Colonic mucosa (tissue), 4 donors: ENCODE data around the gene HOXC13. TPM values are rescaled to one million over a fixed set of nuclear protein-coding genes. Genes with fewer than 3 reads are reported as not detected.

ENCODE experiments used
- DNase-seq: peaks from one replicate; pipeline ENCODE4 v3.0.0-alpha.2; 2020
- H3K27ac ChIP-seq: fragments of 200-600 bp; one replicate; pipeline ENCODE4 v1.8.0; 2021
- H3K27me3 ChIP-seq: fragments of 200-600 bp; one replicate; pipeline ENCODE4 v1.8.0; 2021
- H3K36me3 ChIP-seq: fragments of 200-600 bp; one replicate; pipeline ENCODE4 v1.8.0; 2021
- H3K4me1 ChIP-seq: fragments of 200-600 bp; one replicate; pipeline ENCODE4 v1.8.0; 2021; ENCODE audit warnings: mild to moderate bottlenecking
- H3K4me3 ChIP-seq: fragments of 200-600 bp; one replicate; pipeline ENCODE4 v1.8.0; 2021
- H3K9ac ChIP-seq, 2 donors: one replicate each; pipeline ENCODE4 v1.7.0; 2013; ENCODE audit warnings: control low read depth in 2 of 2, low read depth in 2 of 2, low read length in 2 of 2
- H3K9me3 ChIP-seq: fragments of 200-600 bp; one replicate; pipeline ENCODE4 v1.8.0; 2021
- intact Hi-C: fragments of 100-400 bp; cut with DNase I; formaldehyde crosslinking; loops from one replicate; pipeline ENCODE4 v1.14.1; 2022
- total RNA-seq, 2 donors: library from RNA; stranded (reverse); fragmentation: NEBNext Ultra II Directional in 1 of 2; extraction: Animal tissue kit (Norgen Biotek cat#: 25700) in 1 of 2; gene quantifications; one replicate each; pipeline ENCODE4 v1.2.1, GENCODE V29; 2021
- TF ChIP-seq, protein P1 (sequence below): fragments of 200-600 bp; IDR thresholded peaks from one replicate; pipeline ENCODE4 v1.8.0; 2022; ENCODE audit warnings: antibody characterized with exemption, mild to moderate bottlenecking
- donor health status: healthy.
- donor health status: DM: no; HTN: no; CAD: no.
- donor health status: DM: no; HTN: no; CAD: no.

Gene HOXC13
- total RNA-seq, 2 donors from 2014 or later: not detected

DNA sequence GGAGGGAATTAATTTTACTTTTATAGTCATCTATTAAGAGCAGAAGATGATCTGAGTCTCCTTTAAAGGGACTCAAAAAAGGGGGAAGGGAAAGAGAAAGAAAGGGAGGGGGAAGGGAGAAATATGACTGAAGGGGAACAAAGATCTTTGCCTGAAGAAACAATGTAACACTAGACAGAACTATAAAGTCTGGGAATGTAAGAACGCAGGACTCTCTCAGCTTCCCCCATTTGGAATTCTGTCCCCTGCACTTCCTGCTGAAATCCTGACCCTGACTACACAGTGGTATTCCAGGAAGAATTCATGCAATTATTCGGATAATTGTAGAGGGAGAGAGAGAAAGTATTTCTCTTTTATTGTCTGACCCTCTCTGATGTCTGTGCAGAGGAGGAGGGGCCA lies 25.7 kb downstream of the HOXC13 start:
- no peak for DNase-seq
- H3K27me3 ChIP-seq: peaks cover 100% of the 10 kb centered on the region
- no peaks in the 10 kb centered on the region for H3K4me1 ChIP-seq
- no peaks in the 10 kb centered on the region for H3K9me3 ChIP-seq
- TF ChIP-seq, protein P1, sequence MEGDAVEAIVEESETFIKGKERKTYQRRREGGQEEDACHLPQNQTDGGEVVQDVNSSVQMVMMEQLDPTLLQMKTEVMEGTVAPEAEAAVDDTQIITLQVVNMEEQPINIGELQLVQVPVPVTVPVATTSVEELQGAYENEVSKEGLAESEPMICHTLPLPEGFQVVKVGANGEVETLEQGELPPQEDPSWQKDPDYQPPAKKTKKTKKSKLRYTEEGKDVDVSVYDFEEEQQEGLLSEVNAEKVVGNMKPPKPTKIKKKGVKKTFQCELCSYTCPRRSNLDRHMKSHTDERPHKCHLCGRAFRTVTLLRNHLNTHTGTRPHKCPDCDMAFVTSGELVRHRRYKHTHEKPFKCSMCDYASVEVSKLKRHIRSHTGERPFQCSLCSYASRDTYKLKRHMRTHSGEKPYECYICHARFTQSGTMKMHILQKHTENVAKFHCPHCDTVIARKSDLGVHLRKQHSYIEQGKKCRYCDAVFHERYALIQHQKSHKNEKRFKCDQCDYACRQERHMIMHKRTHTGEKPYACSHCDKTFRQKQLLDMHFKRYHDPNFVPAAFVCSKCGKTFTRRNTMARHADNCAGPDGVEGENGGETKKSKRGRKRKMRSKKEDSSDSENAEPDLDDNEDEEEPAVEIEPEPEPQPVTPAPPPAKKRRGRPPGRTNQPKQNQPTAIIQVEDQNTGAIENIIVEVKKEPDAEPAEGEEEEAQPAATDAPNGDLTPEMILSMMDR: no peak
- no peak overlapping the region for H3K9ac ChIP-seq
- no peak overlapping the region for H3K4me3 ChIP-seq
- no peak overlapping the region for H3K27ac ChIP-seq
- no peaks in the 10 kb centered on the region for H3K36me3 ChIP-seq
- intact Hi-C loops: no loop called here

DNA sequence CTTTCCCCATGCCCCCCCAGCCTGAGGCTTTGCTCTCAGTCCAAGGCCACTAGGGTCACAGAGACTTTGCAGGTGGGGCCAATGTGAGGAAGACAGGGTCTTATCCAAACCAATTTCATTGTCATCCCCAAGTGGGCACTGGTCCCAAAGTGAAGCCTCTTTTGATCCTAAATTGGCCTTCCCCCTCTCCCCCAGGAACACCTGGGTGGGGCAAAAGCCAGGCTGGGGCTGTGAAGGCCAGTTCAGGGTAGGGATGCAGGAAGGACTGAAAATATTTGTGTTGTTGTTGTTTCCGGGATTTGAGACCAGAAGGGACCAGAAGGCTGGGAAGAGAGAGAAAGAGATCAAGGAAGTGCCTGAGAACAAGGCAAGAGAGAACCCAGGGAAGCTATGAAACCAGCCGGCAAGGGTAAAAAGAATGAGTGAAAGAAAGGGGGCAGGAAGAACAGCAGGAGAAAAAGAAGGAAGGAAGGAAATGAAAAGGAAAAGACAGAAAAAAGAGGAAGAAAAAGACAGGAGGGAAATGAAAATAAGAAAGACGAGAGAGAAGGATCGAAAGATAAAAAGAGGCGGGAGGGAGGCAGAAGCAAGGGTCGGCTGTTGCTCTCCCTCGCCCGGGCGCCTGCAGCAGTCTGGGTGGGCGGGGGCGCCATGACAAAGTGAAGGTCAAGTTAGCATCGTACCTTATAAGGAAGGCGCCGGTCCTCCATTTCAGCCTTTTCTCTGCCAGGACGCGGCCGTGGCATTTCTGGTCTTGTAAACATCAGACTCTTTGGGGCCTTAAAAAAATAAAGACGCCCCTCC lies 26.9 kb downstream of the HOXC13 start:
- no peak overlapping the region for H3K4me3 ChIP-seq
- H3K9ac ChIP-seq: peak overlapping the region in 1 of 2 donors; percentile 17
- DNase-seq: no peak
- no peaks in the 10 kb centered on the region for H3K9me3 ChIP-seq
- H3K36me3 ChIP-seq: no peaks in the 10 kb centered on the region
- no peak overlapping the region for H3K27ac ChIP-seq
- no peaks in the 10 kb centered on the region for H3K4me1 ChIP-seq
- TF ChIP-seq, protein P1: no peak
- intact Hi-C loops: no loop called here
- peaks cover 100% of the 10 kb centered on the region for H3K27me3 ChIP-seq

DNA sequence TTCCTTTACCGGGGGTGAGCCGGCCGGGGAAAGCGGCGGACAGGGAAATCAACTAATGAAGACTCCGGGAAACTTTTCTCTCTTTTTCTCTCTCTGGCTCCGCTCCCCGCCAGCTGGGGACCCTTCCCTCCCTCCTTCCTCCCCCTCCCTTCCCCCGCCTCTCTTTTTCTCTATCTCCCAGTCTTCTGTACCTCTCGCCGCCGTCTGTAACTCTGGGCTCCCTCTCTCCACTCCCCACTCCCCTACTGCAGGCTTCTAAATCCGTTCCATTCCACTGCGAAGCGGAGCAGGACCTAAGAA lies 27.4 kb downstream of the HOXC13 start:
- TF ChIP-seq, protein P1: no peak

DNA sequence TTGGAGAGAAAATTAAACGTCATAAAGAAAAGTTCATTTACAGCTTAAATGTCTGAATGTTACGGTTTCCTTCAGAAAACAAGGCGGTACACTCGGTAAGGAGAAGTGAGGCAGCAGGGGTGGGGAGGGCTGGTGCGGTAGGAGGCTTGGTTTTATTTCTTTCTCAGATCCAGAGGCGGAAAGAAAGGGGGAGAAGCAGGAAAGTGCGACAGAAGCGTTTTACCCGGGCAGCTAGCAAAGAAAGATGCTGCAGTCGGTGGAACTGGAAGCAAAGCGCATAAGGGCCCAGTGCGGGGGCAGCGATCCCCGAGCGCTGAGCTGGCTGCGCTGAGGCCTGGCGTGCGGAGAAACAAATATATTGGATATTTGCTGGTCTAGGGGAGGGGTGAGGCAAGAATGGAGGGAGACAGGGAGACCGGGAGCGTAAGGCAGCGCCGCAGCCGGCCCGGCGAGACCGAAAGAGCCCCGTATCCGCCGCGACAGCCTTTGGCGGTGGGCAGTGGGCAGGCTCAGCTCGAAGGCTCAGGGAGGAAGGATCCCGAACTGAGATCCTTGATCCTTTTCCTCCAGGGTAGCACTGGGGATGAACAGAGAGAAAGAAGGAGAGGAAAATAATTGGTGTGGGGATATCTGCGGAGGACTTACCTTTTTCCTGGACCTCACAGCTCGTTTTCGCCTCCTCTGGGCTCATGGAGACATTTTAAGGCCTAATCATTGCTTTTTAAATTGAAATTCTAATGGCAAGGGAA lies 27.9 kb downstream of the HOXC13 start:
- intact Hi-C loops: no loop called here
- H3K27me3 ChIP-seq: peaks cover 100% of the 10 kb centered on the region
- no peaks in the 10 kb centered on the region for H3K36me3 ChIP-seq
- H3K4me1 ChIP-seq: no peaks in the 10 kb centered on the region
- TF ChIP-seq, protein P1: no peak
- no peaks in the 10 kb centered on the region for H3K9me3 ChIP-seq
- H3K27ac ChIP-seq: no peak overlapping the region
- no peak for DNase-seq
- no peak overlapping the region for H3K4me3 ChIP-seq
- H3K9ac ChIP-seq: peak overlapping the region in 1 of 2 donors; percentile 17

More for the DNA sequence above, 27.4 kb downstream of the HOXC13 start:
- Histone ChIP-seq H3K36me3 (no peaks in the 10 kb centered on the region), H3K27me3 (peaks cover 100% of the 10 kb centered on the region), H3K4me1 (no peaks in the 10 kb centered on the region), H3K27ac (no peak overlapping the region), H3K9ac (peak overlapping the region in 1 of 2 donors; percentile 17), H3K9me3 (no peaks in the 10 kb centered on the region), H3K4me3 (no peak overlapping the region)
- no peak for DNase-seq
- intact Hi-C loops: no loop called here

DNA sequence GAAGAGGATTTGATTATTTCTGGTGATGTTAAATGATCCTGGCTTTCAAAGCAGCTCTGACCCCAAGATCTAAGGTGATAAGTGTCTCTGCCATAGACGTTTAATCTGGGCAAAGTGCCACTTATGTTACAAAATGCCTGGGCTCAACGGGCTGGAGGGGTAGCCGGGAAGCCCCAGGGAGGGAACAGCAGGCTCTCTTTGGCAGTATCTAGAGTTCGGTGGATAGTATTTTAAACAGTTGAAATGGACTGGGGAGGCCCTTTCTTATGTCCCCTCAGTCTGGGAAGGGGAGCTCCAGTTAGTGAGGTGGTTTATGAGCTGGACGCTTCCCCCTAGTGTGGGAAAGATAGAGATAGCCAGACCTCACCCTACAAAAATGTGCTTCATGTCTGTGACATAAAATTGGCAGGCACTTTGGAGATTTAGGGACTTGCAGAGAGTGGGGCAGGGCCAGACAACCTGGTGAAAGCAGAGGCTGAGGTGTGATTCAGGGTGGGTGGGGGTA lies 28.8 kb downstream of the HOXC13 start:
- Histone ChIP-seq H3K9me3 (no peaks in the 10 kb centered on the region), H3K9ac (no peak overlapping the region), H3K4me3 (no peak overlapping the region), H3K27me3 (peaks cover 100% of the 10 kb centered on the region), H3K27ac (no peak overlapping the region), H3K4me1 (no peaks in the 10 kb centered on the region), H3K36me3 (no peaks in the 10 kb centered on the region)
- intact Hi-C loops: no loop called here
- no peak for DNase-seq
- TF ChIP-seq, protein P1: no peak
